Measurements from ENCODE around the gene ZNF536.
"Not testable (repeated sequence)": the region's sequence is repeated elsewhere in the genome, so short reads cannot be mapped to it uniquely, and the experiment has no call there.

Gene ZNF536

DNA sequence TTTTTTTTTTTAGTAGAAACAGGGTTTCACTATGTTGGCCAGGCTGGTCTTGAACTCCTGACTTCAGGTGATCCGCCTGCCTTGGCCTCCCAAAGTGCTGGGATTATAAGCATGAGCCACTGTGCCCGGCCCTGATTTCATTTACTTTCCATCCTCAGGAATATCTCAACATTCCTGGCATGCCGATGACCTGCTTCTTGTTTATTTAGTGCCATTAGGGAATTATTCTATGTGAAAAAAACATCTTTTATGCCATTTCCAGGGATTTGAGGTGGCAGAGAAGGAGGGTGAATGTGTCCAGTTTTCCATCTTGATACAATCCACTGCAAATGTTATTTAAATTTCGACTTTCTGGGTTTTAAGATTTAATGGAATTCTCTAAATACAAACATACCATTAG, 45.0 kb downstream of the ZNF536 start:
- DNase-seq (ENCODE audit: low read depth, low spot score) = not testable (repeated sequence)

GRCh38 chr19:30419568-30420180, 47.5 kb downstream of the ZNF536 start:
- DNase-seq (ENCODE audit: low read depth, low spot score) = no peak

DNA sequence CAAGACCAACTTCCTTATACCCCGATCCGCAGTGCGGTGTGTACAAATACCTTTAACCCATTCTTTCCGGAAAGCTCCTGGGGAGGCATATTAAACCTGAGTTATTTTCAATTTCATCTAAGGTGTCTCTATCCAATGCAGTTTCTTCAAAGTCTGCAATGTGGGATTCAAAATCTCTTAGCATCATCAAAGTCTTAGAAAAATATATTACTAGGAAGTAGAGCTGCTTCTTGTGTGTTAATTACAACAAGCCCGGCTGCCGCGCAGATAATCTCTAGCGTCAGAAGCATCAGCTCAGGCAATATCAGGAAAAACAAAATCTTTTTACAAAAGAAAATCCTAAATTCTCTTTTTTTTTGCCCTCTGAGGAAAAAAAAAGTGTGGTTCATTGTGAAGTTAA, 48.1 kb downstream of the ZNF536 start:
- DNase-seq (ENCODE audit: low read depth, low spot score) = no peak

GRCh38 chr19:30420881-30421280, 48.7 kb downstream of the ZNF536 start:
- no peak for DNase-seq (ENCODE audit: low read depth, low spot score)

- DNase-seq (ENCODE audit: low read depth, low spot score) = no peak
Observed at GRCh38 chr19:30421571-30421970, 49.4 kb downstream of the ZNF536 start.

DNA sequence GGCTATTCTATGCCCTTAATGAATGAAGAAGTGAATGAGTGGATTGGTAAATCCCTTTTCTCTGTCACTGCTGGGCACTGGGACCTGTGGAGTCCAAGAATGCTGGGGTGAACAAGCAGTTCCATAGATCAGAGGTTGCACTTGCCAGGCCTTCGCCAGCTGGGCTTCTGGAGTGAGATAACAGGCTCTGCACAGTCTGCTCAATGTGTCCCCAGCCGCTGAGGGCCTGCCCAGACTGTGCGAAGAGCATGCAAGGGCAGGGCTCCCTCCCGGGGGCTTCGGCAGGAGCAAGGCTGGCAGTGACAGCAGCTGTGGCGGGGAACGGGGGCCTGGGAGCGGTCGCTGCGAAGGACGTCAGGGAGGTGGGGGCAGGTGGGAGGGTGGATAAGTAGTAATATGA, 51.3 kb downstream of the ZNF536 start:
- no peak for DNase-seq (ENCODE audit: low read depth, low spot score)

DNA sequence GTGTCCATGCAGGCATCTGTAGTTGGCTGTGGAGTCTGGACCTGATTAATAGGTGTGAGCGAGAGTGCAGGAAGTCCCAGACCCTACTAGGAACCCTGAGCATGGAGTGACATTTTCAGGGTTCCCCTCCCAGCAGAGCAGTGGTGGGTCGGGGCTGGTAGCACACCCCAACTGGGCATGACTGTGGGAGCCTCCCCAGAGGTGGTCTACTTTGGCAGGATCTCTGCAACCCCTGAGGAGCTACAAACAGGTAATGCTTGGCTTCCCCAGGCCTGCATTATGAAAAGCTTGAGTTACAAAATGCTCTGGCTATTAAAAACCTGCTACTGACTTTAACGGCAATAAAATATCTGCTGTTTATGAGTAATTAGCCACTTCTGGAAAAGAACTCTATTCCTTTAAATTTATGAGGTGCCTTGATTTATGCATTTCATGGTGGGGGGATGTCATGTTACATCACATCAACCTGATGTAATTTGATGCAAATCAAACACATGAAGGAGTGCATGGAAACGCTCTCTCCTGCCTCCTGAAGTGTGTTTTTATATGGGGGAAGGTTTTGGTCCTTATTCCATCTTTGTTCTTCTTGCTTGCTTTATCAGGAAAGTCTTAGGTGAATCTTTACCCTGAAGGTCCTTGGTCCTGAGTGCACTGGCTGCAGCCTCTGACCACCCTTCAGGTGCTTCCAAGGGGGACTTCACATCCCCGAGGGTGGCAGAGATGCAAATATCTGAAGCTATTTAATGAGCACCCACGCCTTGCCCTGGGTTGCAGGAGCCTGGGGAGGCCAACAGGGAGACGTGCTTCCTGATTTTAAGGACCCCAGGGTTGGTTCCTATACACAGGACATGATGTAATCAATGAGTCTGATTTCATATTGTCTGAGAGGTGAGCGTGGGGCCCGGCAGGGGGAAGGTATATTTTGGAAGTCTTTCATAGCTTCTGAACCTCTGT, 54.0 kb downstream of the ZNF536 start:
- DNase-seq (ENCODE audit: low read depth, low spot score) = no peak

DNA sequence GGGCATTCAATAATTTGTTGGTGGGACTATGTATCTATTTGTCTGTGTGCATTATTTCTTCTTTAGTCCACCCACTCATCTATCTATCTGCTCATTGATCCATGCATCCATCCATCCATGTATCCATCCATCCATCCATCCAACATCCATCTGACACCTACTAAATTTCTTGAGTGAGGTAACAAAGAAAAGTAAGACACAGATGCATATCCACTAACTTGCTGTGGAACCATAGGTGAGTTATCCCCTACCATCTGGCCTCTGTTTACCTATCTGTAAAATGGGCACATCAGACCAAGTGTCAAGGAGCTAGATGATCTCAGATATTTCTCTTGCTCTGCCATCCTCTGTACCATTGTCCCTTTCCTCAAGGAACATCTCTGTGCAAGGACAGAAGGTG, 54.7 kb downstream of the ZNF536 start:
- DNase-seq (ENCODE audit: low read depth, low spot score) = no peak

GRCh38 chr19:30428092-30428680, 56.0 kb downstream of the ZNF536 start:
- no peak for DNase-seq (ENCODE audit: low read depth, low spot score)

DNA sequence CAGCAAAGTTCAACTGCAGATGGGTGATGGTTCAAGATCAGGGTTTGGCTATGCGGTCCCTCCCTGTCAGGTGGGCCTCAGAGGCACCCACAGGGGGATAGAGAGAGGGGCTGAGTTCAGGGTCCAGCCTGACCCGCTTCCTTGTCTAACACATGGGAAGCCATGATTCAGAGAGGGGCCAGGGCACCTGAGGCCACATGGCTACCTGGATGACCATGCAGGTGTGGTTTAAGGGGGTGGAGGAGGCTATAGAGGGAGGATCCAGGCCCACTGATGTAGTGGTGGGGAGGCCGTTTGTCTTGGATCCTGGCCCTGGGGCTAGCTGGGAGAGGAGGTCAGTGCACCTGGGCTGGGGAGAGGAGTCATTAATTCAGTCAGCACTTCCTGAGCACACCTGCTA, 56.7 kb downstream of the ZNF536 start:
- DNase-seq (ENCODE audit: low read depth, low spot score) = no peak

DNA sequence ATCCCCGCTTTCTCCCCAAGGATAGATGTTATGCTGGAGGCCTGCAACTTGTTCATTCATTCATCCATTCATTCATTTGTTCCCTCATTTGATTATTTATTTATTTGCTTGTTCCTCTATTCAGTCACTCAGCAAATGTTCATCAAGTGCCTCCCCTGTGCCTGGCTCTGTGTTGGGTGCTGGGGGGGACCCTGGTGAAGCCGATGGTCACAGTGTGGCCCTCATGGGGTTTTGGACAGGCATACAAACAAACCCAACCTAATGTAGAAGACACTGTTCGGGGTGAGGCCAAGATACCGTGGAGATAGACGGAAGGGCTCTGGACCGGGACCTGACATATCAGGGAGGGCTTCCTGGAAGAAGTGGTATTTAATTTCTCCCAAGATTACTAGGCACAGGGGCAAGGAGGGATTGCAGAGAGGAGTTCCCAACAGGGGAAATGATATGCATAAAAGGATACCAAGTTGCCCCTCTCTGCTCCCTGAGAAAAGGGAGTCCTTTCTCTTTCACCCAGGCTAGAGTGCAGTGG, 58.1 kb downstream of the ZNF536 start:
- no peak for DNase-seq (ENCODE audit: low read depth, low spot score)

DNA sequence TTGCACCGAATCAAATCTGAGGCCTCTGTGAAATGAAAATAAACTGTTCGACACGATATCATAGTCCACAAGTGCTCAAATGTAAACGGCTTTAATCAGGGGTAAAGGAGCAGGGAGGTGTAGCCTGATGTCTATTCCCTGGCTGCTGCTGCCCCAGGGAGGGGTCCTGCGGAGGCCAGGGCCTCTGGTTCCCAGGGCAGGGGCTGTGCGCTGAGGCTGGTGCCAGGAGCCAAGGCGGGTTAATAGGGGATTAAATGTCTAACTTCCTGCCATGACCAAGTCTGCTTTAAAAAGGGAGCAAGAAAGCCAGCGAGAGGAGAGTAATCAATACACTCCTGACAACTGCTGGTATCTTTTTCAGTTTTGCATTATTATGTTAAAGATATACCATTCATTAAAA, 59.4 kb downstream of the ZNF536 start:
- no peak for DNase-seq (ENCODE audit: low read depth, low spot score)

- no peak for DNase-seq (ENCODE audit: low read depth, low spot score)
Observed at GRCh38 chr19:30434797-30435594, 62.8 kb downstream of the ZNF536 start.

GRCh38 chr19:30437869-30438268, 65.7 kb downstream of the ZNF536 start:
- DNase-seq (ENCODE audit: low read depth, low spot score) = no peak

GRCh38 chr19:30439310-30439709, 67.1 kb downstream of the ZNF536 start:
- DNase-seq (ENCODE audit: low read depth, low spot score) = no peak

DNA sequence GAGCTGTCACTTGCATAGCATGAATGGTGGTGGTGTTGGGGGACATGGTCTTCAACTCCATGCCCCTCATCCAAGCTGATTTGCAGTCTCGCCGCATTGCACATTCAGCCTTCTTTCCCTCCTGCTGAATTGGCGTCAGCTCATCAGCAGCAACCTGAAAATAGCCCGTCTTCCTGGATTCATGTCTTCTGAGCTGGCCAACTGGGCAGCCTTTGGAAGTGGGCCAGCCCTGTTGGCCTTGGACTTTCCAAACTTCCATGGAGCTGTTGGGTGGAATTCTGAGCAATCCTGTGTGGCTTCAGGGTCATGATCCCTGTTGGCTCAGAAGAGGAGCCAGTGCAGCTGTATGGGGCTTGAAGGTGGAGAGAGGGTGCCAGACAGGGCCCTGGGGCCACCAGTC, 68.8 kb downstream of the ZNF536 start:
- DNase-seq (ENCODE audit: low read depth, low spot score) = no peak

DNA sequence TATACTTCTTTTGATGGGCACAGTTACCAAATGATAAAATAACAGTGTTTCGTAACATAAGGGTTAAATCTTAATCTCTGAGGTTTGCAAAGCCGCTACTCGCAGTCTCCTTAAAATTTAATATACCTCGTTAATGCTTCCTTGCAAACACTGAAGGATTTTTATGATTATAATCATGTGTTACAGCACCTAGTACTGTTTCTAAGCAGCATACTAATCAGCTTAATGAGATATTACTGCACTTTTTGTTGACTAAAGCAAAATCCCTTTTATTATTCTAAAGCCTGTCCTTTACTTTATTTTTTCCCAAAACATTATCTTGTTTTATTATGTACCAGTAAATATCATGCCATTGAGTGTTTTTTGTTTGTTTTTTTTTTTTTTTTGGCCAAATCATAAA, 70.5 kb downstream of the ZNF536 start:
- DNase-seq (ENCODE audit: low read depth, low spot score) = no peak

GRCh38 chr19:30443531-30444252, 71.5 kb downstream of the ZNF536 start:
- no peak for DNase-seq (ENCODE audit: low read depth, low spot score)

GRCh38 chr19:30444253-30444671, 72.1 kb downstream of the ZNF536 start:
- no peak for DNase-seq (ENCODE audit: low read depth, low spot score)

- DNase-seq (ENCODE audit: low read depth, low spot score) = no peak
Observed at GRCh38 chr19:30444686-30445232, 72.6 kb downstream of the ZNF536 start.

- no peak for DNase-seq (ENCODE audit: low read depth, low spot score)
Observed at GRCh38 chr19:30445385-30445784, 73.2 kb downstream of the ZNF536 start.
